Measurements from ENCODE around the gene NDUFS5.

DNA sequence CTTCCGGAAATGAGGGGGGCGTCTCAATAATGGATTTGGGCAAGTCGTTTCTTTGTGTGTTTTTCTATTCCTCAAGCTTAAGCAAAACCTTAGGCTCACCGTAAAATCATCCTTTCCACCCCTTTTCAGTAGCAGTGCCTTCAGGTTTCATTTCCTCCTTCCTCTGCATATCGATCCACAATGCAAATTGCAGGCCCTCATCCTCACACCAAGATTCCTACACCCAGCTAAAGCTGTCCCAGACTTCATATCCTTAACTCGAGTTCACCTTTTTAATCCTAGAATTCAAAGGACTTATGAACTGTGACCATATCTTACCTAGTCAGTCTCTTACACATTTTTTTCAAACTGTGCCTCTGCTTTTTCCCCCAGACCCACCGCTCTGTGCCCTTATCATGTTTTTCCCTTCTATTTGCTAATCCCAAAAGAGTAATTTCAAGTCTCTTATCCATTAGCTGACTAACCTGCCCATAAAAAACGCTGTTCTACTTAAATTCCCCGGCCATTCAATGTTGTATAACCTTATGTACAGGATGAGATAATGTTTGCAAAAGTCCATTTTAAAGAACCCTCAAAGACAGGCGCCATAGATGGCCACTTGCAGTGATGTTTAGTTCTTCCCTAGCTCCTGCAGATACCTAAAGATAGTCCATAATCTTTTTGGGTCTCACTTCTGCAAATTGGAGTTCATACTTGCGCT lies 33.6 kb upstream of the NDUFS5 start:
- TF ChIP-seq EP300 (IDR thresholded peaks at IDR 0.05; ENCODE audit: borderline replicate concordance) (no peak), ZBTB7A (IDR thresholded peaks at IDR 0.05; ENCODE audit: low read depth) (no peak), FOXM1 (IDR thresholded peaks at IDR 0.05; ENCODE audit: borderline replicate concordance, low read depth) (no peak), TAF1 (IDR thresholded peaks at IDR 0.05; ENCODE audit: low read depth) (no peak), CREB1 (IDR thresholded peaks at IDR 0.05; ENCODE audit: low read depth) (no peak), YY1 (IDR thresholded peaks at IDR 0.05; ENCODE audit: low read depth) (no peak), CEBPB (IDR thresholded peaks at IDR 0.05) (no peak), RAD21 (IDR thresholded peaks at IDR 0.05; ENCODE audit: low read depth) (no peak), TCF12 (IDR thresholded peaks at IDR 0.05; ENCODE audit: low read depth) (no peak)
- TF ChIP-seq, protein P1, sequence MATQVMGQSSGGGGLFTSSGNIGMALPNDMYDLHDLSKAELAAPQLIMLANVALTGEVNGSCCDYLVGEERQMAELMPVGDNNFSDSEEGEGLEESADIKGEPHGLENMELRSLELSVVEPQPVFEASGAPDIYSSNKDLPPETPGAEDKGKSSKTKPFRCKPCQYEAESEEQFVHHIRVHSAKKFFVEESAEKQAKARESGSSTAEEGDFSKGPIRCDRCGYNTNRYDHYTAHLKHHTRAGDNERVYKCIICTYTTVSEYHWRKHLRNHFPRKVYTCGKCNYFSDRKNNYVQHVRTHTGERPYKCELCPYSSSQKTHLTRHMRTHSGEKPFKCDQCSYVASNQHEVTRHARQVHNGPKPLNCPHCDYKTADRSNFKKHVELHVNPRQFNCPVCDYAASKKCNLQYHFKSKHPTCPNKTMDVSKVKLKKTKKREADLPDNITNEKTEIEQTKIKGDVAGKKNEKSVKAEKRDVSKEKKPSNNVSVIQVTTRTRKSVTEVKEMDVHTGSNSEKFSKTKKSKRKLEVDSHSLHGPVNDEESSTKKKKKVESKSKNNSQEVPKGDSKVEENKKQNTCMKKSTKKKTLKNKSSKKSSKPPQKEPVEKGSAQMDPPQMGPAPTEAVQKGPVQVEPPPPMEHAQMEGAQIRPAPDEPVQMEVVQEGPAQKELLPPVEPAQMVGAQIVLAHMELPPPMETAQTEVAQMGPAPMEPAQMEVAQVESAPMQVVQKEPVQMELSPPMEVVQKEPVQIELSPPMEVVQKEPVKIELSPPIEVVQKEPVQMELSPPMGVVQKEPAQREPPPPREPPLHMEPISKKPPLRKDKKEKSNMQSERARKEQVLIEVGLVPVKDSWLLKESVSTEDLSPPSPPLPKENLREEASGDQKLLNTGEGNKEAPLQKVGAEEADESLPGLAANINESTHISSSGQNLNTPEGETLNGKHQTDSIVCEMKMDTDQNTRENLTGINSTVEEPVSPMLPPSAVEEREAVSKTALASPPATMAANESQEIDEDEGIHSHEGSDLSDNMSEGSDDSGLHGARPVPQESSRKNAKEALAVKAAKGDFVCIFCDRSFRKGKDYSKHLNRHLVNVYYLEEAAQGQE (IDR thresholded peaks at IDR 0.05; ENCODE audit: low read depth) = no peak
- TF ChIP-seq, protein P2, sequence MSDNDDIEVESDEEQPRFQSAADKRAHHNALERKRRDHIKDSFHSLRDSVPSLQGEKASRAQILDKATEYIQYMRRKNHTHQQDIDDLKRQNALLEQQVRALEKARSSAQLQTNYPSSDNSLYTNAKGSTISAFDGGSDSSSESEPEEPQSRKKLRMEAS (IDR thresholded peaks at IDR 0.05) = no peak

Data from Ishikawa (cell line).